SH-SY5Y (cell line): ENCODE results near the gene CFAP69.

ENCODE experiments used
- GATA2 ChIP-seq: IDR thresholded peaks from 2 replicates; pipeline ENCODE4 v1.6.1; 2011; ENCODE audit warnings: mild to moderate bottlenecking, low read depth, low read length
- GATA3 ChIP-seq: IDR thresholded peaks from 2 replicates; pipeline ENCODE4 v1.6.1; 2011; ENCODE audit warnings: low read depth, mild to moderate bottlenecking, low read length, moderate library complexity

- TF ChIP-seq GATA2 (no peak), GATA3 (no peak)
Measured at GRCh38 chr7:90256778-90257177, 11.8 kb downstream of the CFAP69 start.
